Fibroblast of peridontal ligament (primary cell): Measurements from ENCODE around the gene PFDN1.
"Not testable (repeated sequence)": the region's sequence is repeated elsewhere in the genome, so short reads cannot be mapped to it uniquely, and the experiment has no call there.

ENCODE experiments used
- DNase-seq: peaks from one replicate; pipeline ENCODE4 v3.0.0-alpha.2; 2010; ENCODE audit errors: extremely low read depth

The PFDN1 gene

DNA sequence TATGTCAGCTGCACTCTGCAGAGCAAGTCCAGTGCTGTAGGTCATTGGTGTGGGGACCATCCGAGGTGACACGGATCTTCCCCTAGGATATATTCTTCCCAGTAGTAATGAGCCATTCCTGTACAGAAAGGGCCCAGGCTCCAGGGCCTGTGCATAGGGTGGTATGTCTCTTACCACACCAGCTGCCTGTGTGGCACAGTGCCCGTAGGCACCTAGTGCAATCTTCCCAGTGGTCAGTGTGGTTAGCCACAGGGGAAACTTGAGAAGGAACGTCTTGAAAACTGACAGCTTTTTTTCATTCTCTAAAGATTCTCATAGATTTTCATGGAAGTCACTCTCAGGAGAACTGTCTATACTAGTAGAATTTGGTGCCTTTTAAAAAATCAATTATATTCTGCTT, 88.1 kb downstream of the PFDN1 start:
- DNase-seq: peak; percentile 94

DNA sequence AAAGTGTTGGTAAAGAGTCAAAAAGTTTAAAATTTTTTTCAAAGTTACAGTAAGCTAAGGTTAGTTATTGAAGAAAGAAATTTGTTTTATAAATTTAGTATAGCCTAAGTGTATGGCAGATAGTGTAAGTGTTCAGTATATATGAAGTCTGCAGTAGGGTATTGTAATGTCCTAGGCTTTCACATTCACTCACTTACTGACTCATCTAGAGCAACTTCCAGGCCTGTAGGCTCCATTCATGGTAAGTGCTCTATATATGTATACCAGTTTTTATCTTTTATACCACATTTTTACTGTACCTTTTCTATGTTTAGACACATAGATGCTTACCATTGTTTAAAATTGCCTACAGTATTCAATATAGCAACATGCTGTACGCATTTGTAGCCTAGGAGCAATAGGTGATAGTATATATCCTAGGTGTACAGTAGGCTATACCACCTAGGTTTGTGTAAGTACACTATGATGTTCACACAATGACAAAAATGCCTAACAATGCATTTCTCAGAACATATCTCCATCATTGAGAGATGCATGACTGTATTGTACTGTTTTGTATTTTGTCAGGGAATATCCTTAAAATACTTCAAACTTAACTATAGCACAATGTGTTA, 89.4 kb downstream of the PFDN1 start:
- DNase-seq: no peak

DNA sequence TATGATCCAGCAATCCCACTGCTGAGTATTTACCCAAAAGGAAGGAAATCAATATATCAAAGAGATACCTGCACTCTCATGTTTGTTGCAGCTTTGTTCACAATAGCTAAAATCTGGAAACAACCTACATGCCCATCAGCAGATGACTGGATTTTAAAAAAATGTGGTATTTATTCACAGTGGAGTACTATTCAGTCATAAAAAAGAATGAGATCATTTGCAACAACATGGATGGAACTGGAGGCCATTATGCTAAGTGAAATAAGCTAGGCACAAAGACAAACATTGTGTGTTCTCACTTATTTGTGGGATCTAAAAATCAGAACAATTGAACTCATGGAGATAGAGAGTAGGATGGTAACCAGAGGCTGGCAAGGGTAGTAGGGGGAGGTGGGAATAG, 94.8 kb downstream of the PFDN1 start:
- DNase-seq: no peak

DNA sequence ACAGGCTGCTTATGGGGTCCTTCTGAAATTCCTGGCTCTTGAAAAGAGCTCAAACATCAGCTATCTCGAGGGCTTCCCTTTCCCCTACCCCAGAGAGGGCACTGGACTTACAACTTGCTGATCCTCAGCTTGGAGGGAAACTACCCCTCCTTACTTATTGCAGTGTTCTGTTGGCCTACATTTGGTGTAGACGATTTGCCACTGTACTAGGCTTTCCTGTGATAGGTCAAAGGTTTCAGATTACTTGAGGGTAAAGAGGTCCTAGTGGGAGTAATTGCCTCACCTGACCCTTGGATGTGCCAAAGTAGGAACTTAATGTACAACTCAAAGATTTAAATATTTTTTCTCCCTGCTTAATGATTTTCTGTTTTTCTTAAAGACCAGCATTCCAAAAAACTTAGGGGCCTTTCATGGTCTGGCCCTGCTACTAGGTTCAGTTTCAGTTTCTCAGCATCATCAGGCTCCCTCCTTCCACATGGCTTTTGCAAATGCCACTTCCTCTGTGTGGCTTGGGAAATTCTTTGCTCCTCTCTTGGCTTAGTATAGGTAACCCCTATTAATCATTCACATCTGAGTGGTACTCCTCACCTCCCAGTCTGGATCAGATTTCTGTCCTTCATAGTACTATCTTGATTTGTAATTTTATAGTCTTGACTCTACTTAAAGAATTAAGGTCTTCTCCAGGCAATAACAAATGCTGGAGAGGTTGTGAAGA, 95.5 kb downstream of the PFDN1 start:
- no peak for DNase-seq

DNA sequence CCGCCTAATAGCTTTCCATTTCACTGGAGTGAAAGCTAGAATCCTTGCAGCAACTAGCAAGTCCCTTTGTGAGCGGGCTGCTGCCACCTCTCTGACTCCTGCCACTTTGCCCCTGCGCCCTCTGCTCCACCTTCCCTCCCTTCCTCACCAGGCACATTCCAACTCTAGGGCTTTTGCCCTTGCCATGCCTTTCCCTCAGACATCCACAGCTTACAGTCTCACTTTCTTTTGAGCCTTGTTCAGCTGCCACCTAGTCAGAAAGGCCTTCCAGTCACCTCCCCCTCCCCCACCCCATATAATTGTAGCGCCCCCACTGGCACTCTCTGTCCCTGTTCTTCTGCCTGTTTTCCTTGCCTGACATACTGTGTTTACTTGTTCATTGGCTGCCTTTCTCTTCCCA, 96.9 kb downstream of the PFDN1 start:
- DNase-seq: no peak

DNA sequence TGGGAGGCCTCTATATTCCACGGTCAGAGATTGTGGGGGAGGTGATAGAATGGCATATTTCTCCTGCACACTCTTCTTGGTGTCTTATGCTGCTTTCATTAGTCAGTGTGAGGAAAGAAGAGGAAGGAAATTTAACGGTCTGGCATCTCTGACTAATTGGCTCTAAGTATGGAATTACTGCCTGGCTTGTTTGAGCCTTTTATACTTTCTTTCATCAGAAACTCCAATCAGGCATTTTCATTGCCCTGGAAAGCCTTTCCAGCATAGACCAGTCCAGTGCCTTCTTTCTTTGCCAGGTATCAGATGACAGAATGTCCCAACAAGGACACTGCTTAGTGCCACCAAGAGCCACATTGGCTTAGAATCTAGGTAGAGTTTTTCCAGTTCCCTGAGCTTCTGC, 97.7 kb downstream of the PFDN1 start:
- no peak for DNase-seq

DNA sequence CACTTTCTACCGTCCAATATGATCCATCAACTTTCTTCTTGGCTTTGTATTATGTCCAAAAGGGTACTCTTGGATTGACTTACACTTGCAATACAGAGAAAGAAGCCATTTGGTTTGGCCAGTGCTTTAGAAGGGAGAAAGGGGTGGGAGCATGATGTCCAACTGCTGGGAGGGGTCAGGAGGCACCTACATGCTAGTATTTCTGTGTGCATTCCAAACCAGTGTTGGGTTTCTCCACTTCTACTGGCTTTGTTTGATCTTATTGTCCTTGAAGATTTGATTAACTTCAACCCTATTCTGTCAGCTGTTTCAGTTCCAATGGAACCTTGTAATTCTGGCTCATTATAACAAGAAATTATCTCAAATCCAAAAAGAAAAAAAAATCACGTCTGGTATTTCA, 100.3 kb downstream of the PFDN1 start:
- no peak for DNase-seq

DNA sequence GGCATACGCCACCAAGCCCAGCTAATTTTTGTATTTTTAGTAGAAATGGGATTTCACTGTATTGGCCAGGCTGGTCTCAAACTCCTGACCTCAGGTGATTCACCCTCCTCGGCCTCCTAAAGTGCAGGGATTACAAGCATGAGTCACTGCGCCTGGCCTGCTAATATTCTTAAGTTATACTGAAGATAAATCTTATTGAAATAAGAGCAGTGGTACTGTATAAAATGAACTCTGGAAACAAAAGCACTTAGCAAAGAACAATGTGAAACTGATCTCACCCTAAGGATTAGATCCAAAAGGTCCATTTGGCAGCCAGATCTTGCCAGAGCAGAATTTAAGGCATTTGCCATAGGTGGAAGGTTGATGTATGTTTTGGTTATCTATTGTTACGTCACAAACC, 100.8 kb downstream of the PFDN1 start:
- DNase-seq: no peak

DNA sequence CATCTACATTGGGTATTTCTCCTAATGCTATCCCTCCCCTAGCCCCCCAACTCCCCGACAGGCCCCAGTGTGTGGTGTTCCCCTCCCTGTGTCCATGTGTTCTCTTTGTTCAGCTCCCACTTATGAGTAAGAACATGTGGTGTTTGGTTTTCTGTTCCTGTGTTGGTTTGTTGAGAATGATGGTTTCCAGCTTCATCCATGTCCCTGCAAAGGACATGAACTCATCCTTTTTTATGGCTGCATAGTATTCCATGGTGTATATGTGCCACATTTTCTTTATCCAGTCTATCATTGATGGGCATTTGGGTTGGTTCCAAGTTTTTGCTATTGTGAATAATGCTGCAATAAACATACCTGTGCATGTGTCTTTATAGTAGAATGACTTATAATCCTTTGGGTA, 104.0 kb downstream of the PFDN1 start:
- not testable (repeated sequence) for DNase-seq

DNA sequence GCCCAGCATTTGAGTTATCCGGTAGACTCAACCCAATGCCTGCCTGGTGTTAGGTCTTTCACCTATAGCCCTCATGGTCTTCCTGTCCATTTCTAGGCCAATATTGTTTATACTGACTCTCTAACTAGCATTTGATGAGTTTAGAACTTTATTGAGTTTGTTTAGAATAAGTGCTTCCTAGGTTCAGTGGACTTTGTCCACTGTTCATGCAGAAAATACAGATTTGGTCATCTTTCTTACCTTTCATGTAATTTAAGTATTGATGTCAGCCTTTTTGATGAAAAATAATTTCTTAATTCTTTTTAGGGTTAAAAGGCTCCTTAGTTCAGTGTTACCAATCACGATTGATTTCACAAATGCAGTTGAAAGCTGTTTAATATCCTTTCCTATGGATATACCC, 105.9 kb downstream of the PFDN1 start:
- no peak for DNase-seq

DNA sequence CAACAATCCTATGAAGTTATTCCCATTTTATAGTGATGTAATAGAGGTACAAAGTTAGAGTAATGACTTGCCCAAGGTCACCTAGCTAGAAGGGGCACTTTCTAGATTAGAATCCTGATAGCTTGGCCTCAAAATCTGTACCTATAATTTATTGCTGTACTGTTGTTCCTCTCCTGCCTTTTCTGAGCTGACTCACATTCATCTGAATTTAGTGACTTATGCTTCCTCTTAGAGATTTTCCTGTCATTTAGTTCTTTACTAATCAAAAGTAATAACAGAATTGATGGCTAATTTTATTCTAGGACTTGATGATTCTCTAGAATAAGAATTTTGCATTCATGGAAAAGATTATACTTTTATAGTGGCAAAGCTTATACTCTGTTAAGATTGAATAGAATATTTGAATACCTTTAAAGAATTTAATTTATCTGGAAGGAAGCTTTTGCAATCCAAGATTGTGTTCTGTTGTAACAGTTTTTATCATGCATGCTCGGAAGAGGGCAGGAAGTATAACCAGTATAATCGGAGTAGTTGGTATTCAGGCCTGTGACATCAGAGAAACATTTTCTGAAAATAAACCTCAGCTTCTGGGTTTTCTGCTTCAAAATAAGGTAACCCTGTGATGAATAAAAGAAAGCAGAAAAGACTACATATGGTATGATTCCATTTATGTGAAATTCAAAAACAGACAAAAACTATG, 106.6 kb downstream of the PFDN1 start:
- no peak for DNase-seq
